Spinal cord (tissue), 10 donors: ENCODE data around the gene MVD. TPM values are rescaled to one million over a fixed set of nuclear protein-coding genes. Genes with fewer than 3 reads are reported as not detected.

ENCODE experiments used
- DNase-seq, 6 donors: peaks; one replicate each; pipeline versions ENCODE4 v3.0.0 to v3.0.0-alpha.2; 2013 to 2015; ENCODE audit warnings: low spot score in 6 of 6, low read depth in 4 of 6
- H3K27ac ChIP-seq: one replicate; pipeline ENCODE4 v1.5.1; 2013; ENCODE audit warnings: low read depth, low read length, control low read depth
- H3K27me3 ChIP-seq: one replicate; pipeline ENCODE4 v1.6.1; 2013; ENCODE audit warnings: low read length; ENCODE audit not compliant: control insufficient read depth, insufficient read depth
- H3K36me3 ChIP-seq: one replicate; pipeline ENCODE4 v1.6.1; 2013; ENCODE audit warnings: low read length; ENCODE audit not compliant: control insufficient read depth, insufficient read depth
- H3K4me1 ChIP-seq: one replicate; pipeline ENCODE4 v1.6.1; 2013; ENCODE audit warnings: low read length; ENCODE audit not compliant: control insufficient read depth, insufficient read depth
- H3K4me3 ChIP-seq: one replicate; pipeline ENCODE4 v1.5.1; 2013; ENCODE audit warnings: low read depth, low read length, control low read depth
- H3K9me3 ChIP-seq: one replicate; pipeline ENCODE4 v1.6.1; 2013; ENCODE audit warnings: low read length; ENCODE audit not compliant: control insufficient read depth, insufficient read depth
- WGBS: methylation state at CpG from one replicate; pipeline ENCODE4 v1.1.5; 2013; ENCODE audit warnings: missing lambda C conversion rate; ENCODE audit not compliant: insufficient coverage; 5-methylcytosine and 5-hydroxymethylcytosine counted together
- polyA plus RNA-seq, 2 donors: library from polyadenylated mRNA; unstranded; fragments of 120-200 nt; gene quantifications; one replicate each; pipeline ENCODE4 v1.2.1, GENCODE V29; 2013; ENCODE audit not compliant: insufficient read length in 2 of 2
- total RNA-seq, 2 donors: library from RNA; depleted of rRNA in 1 of 2; stranded (reverse); fragments of 120-200 nt in 1 of 2; fragments of >200 nt in 1 of 2; gene quantifications; one replicate each; pipeline versions ENCODE4 v1.2.3 to v1.2.4, GENCODE V29; 2013 to 2014
- donor health status: healthy.

The MVD gene
- total and polyA plus RNA-seq, 4 donors: 39.5 to 157 (median 102) TPM

GRCh38 chr16:88684569-88685155 lies 21.8 kb upstream of the MVD start:
- no peak for DNase-seq
- WGBS: 65% methylated on average over 14 of the region's 15 CpGs
- no peak overlapping the region for H3K27ac ChIP-seq
- H3K4me1 ChIP-seq: peaks cover 30% of the 10 kb centered on the region
- H3K9me3 ChIP-seq: no peaks in the 10 kb centered on the region
- H3K36me3 ChIP-seq: no peaks in the 10 kb centered on the region
- H3K4me3 ChIP-seq: no peak overlapping the region
- H3K27me3 ChIP-seq: peaks cover 61% of the 10 kb centered on the region

- H3K4me1 ChIP-seq: peaks cover 36% of the 10 kb centered on the region
- H3K36me3 ChIP-seq: peaks cover 3% of the 10 kb centered on the region
- H3K27me3 ChIP-seq: peaks cover 50% of the 10 kb centered on the region
- no peak overlapping the region for H3K4me3 ChIP-seq
- H3K27ac ChIP-seq: no peak overlapping the region
- WGBS: 48% methylated on average over 21 of the region's 21 CpGs
- DNase-seq: peak in 1 of 6 donors; percentile 25
- H3K9me3 ChIP-seq: no peaks in the 10 kb centered on the region
These were observed 19.0 kb upstream of the MVD start for GRCh38 chr16:88681709-88682451.

GRCh38 chr16:88681084-88681680 lies 18.3 kb upstream of the MVD start:
- DNase-seq: no peak
- H3K27me3 ChIP-seq: peaks cover 45% of the 10 kb centered on the region
- peaks cover 9% of the 10 kb centered on the region for H3K36me3 ChIP-seq
- 56% methylated on average over 31 of the region's 31 CpGs for WGBS
- H3K4me3 ChIP-seq: no peak overlapping the region
- peaks cover 30% of the 10 kb centered on the region for H3K4me1 ChIP-seq
- H3K9me3 ChIP-seq: no peaks in the 10 kb centered on the region
- H3K27ac ChIP-seq: no peak overlapping the region

- Histone ChIP-seq H3K36me3 (peaks cover 13% of the 10 kb centered on the region), H3K9me3 (no peaks in the 10 kb centered on the region), H3K27me3 (peaks cover 39% of the 10 kb centered on the region), H3K4me3 (no peak overlapping the region), H3K4me1 (peaks cover 24% of the 10 kb centered on the region), H3K27ac (no peak overlapping the region)
- 79% methylated on average over 3 of the region's 5 CpGs for WGBS
- DNase-seq: no peak
These were observed 17.7 kb upstream of the MVD start for GRCh38 chr16:88680554-88681083.

- H3K27ac ChIP-seq: no peak overlapping the region
- H3K4me1 ChIP-seq: peaks cover 16% of the 10 kb centered on the region
- WGBS: 41% methylated on average over 26 of the region's 32 CpGs
- H3K4me3 ChIP-seq: no peak overlapping the region
- peak in 1 of 6 donors; percentile 9 for DNase-seq
- peaks cover 31% of the 10 kb centered on the region for H3K36me3 ChIP-seq
- H3K27me3 ChIP-seq: peaks cover 18% of the 10 kb centered on the region
- H3K9me3 ChIP-seq: no peaks in the 10 kb centered on the region
These were observed 15.5 kb upstream of the MVD start for GRCh38 chr16:88678224-88678979.

- Histone ChIP-seq H3K9me3 (no peaks in the 10 kb centered on the region), H3K4me1 (peaks cover 16% of the 10 kb centered on the region), H3K27me3 (peaks cover 18% of the 10 kb centered on the region), H3K27ac (no peak overlapping the region), H3K4me3 (no peak overlapping the region), H3K36me3 (peaks cover 35% of the 10 kb centered on the region)
- 47% methylated on average over 7 of the region's 13 CpGs for WGBS
- no peak for DNase-seq
These were observed 14.8 kb upstream of the MVD start for GRCh38 chr16:88677721-88678120.

- Histone ChIP-seq H3K36me3 (peaks cover 45% of the 10 kb centered on the region), H3K27ac (no peak overlapping the region), H3K27me3 (peaks cover 15% of the 10 kb centered on the region), H3K4me1 (peaks cover 11% of the 10 kb centered on the region), H3K4me3 (no peak overlapping the region), H3K9me3 (no peaks in the 10 kb centered on the region)
- 82% methylated on average over 19 of the region's 22 CpGs for WGBS
- DNase-seq: no peak
These were observed 13.8 kb upstream of the MVD start for GRCh38 chr16:88676502-88677242.

- Histone ChIP-seq H3K4me3 (no peak overlapping the region), H3K4me1 (peaks cover 6% of the 10 kb centered on the region), H3K36me3 (peaks cover 48% of the 10 kb centered on the region), H3K27ac (no peak overlapping the region), H3K9me3 (no peaks in the 10 kb centered on the region), H3K27me3 (peaks cover 8% of the 10 kb centered on the region)
- no peak for DNase-seq
- 91% methylated on average over 15 of the region's 19 CpGs for WGBS
These were observed 11.0 kb upstream of the MVD start for GRCh38 chr16:88673716-88674379.
